Measurements from ENCODE around the gene TMEM120B.
"Not testable (repeated sequence)": the region's sequence is repeated elsewhere in the genome, so short reads cannot be mapped to it uniquely, and the experiment has no call there.

Gene TMEM120B

GRCh38 chr12:121676190-121676589 is 36.4 kb upstream of the TMEM120B start:
- CTCF ChIA-PET: no interaction called here
- POLR2A ChIA-PET (ENCODE audit: low non-redundant PET): no interaction called here
- DNase-seq (ENCODE audit: low spot score): no peak
- TF ChIP-seq CTCF (conservative IDR thresholded peaks at IDR 0.05; ENCODE audit: low read depth): no peak
- no peak overlapping the region for H3K27ac ChIP-seq

GRCh38 chr12:121678305-121678704 is 34.2 kb upstream of the TMEM120B start:
- no peak overlapping the region for H3K27ac ChIP-seq
- ChIA-PET POLR2A (ENCODE audit: low non-redundant PET) (no interaction called here), CTCF (interaction anchor here (0.7 kb wide), 1 partner anchor 80 kb away, joined by 3 read pairs; no protein-coding TSS in a partner anchor)
- DNase-seq (ENCODE audit: low spot score): no peak
- TF ChIP-seq CTCF (conservative IDR thresholded peaks at IDR 0.05; ENCODE audit: low read depth): no peak

GRCh38 chr12:121678716-121679300 is 33.7 kb upstream of the TMEM120B start:
- DNase-seq (ENCODE audit: low spot score): no peak
- H3K27ac ChIP-seq: no peak overlapping the region
- no peak for TF ChIP-seq CTCF (conservative IDR thresholded peaks at IDR 0.05; ENCODE audit: low read depth)
- ChIA-PET POLR2A (ENCODE audit: low non-redundant PET) (no interaction called here), CTCF (interaction anchor here (0.6 to 1.0 kb wide), 3 partner anchors 10 to 178 kb away, joined by 3 to 5 read pairs (median 4); no protein-coding TSS in a partner anchor)

GRCh38 chr12:121679661-121680197 is 32.8 kb upstream of the TMEM120B start:
- POLR2A ChIA-PET (ENCODE audit: low non-redundant PET); DNase-seq (ENCODE audit: low spot score); H3K27ac ChIP-seq: not testable (repeated sequence)
- CTCF ChIA-PET: interaction anchor here (0.6 to 1.8 kb wide), 4 partner anchors 11 to 1558 kb away, joined by 3 to 7 read pairs (median 4); no protein-coding TSS in a partner anchor

GRCh38 chr12:121688966-121689365 is 23.6 kb upstream of the TMEM120B start:
- ChIA-PET POLR2A (ENCODE audit: low non-redundant PET) (interaction anchor here (0.6 kb wide), 1 partner anchor 23 kb away, joined by 4 read pairs; no protein-coding TSS in a partner anchor), CTCF (no interaction called here)
- H3K27ac ChIP-seq: no peak overlapping the region
- DNase-seq (ENCODE audit: low spot score): no peak
- TF ChIP-seq CTCF (conservative IDR thresholded peaks at IDR 0.05; ENCODE audit: low read depth): no peak

GRCh38 chr12:121689430-121689829 is 23.1 kb upstream of the TMEM120B start:
- no peak for DNase-seq (ENCODE audit: low spot score)
- H3K27ac ChIP-seq: no peak overlapping the region
- ChIA-PET POLR2A (ENCODE audit: low non-redundant PET) (interaction anchor here (0.6 kb wide), 1 partner anchor 22 kb away, joined by 4 read pairs; no protein-coding TSS in a partner anchor), CTCF (interaction anchor here (0.6 kb wide), 1 partner anchor 433 kb away, joined by 3 read pairs; no protein-coding TSS in a partner anchor)
- no peak for TF ChIP-seq CTCF (conservative IDR thresholded peaks at IDR 0.05; ENCODE audit: low read depth)

GRCh38 chr12:121692744-121693143 is 19.8 kb upstream of the TMEM120B start:
- not testable (repeated sequence) for DNase-seq (ENCODE audit: low spot score); H3K27ac ChIP-seq
- ChIA-PET CTCF (interaction anchor here (3.1 kb wide), 1 partner anchor 101 kb away, joined by 13 read pairs; the partner anchor contains the start of gene RHOF), POLR2A (ENCODE audit: low non-redundant PET) (interaction anchor here (0.6 kb wide), 1 partner anchor 77 kb away, joined by 3 read pairs; no protein-coding TSS in a partner anchor)
